HG02870 (cell line): ENCODE measurements around the gene F2.
"Not testable (repeated sequence)": the region's sequence is repeated elsewhere in the genome, so short reads cannot be mapped to it uniquely, and the experiment has no call there.

Experiments
- ATAC-seq: cut with Tn5 transposase; IDR thresholded peaks from one replicate; pipeline ENCODE4 v1.9.1; 2021; ENCODE audit warnings: mild to moderate bottlenecking, moderate library complexity; ENCODE audit not compliant: unreplicated experiment

F2 gene

DNA sequence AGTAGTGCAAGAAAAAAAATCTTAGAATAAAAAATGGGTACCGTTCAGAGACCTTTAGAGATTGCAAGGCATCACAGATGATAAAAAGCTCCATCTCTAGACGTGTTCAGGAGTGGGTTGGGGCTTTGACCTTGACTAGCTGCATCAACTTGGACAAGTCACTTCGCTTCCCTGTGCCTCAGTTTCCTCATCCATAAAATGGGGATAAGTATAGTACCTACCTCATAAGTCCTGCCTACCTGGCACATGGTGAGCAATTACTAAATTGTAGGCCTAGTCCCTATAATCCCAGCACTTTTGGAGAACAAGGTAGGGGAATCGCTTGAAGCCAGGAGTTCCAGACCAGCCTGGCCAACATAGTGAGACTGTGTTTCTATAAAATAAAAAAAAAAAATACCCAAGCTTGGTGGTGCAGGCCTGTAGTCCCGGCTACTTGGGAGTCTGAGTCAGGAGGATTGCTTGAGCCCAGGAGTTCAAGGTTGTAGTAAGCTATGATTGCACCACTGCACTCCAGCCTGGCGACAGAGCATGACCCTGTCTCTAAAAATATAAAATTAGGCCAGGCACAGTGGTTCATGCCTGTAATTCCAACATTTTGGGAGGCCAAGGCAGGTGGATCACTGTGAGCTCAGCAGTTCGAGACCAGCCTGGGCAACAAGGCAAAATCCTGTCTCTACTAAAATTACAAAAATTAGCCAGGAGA is 6.0 kb upstream of the F2 start:
- no peak for ATAC-seq

DNA sequence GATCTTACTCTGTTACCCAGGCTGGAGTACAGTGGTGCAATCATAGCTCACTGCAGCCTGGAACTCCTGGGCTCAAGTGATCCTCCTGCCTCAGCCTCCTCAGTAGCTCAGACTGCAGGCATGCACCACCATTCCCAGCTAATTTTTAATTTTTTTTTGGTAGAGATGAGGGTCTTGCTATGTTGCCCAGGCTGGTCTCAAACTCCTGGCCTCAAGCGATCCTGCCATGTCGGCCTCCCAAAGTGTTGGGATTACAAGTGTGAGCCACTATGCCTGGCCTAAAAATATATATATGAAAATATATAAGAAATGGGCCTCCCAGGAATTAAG is 1.2 kb upstream of the F2 start:
- ATAC-seq: not testable (repeated sequence)

DNA sequence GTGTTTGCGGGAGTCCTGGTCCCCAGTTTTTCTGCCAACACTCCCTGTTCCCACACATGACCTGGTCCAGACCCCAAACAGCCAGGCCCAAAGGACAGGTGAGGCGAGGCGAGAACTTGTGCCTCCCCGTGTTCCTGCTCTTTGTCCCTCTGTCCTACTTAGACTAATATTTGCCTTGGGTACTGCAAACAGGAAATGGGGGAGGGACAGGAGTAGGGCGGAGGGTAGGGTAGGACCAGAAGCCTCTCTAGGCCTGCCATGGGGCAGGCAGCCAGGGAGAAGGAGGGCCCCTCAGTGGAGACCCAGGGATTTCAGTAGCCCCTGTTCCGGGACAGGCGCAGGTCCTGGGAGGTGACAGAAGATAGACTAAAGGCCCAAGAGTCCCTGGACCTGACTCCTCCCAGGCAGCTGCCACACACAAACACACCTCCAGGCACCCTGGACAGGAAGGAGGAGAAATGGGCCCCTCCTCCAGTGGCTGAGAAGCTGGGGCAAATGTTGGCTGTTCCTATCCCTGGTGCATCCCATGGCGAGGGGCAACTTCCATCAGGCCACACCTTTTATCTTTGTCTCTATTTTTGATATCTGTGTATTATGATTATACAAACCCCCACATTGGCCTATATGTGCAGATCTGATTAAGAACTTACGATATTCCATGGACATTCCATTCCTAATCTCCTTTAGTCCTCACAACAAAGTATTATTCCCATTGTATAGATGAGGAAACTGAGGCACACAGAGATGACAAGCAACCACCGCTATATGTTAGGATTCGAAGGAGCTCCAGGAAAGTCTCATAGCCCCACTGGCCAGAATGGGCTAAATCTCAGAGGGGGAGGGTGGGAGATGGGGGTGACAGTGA is 626 bp upstream of the F2 start:
- ATAC-seq: no peak

DNA sequence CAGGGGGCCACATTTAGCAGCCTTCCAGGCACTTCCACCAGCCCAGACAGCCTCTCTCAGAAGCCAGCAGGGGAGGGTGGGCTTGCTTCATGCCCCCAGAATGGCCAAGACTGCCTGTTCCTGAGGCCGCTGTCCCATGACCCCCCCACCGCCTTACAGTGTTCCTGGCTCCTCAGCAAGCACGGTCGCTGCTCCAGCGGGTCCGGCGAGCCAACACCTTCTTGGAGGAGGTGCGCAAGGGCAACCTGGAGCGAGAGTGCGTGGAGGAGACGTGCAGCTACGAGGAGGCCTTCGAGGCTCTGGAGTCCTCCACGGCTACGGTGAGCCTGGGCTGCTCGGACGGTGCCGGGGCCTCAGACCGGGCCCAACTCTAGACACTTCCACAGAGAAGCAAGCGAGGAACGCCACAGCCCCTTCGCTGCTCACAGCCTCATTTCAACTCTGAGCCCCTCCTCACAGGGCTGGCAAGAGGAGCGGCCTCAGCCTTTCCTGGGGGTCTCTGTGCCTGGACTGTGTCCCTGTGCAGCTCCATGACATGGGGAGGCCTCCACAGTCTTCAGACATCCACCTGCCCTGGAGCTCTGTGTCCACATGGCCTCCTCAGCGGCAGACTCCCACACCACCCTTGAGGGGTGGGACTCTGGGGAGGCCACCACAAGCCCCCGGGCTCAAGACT is 668 bp downstream of the F2 start:
- no peak for ATAC-seq

DNA sequence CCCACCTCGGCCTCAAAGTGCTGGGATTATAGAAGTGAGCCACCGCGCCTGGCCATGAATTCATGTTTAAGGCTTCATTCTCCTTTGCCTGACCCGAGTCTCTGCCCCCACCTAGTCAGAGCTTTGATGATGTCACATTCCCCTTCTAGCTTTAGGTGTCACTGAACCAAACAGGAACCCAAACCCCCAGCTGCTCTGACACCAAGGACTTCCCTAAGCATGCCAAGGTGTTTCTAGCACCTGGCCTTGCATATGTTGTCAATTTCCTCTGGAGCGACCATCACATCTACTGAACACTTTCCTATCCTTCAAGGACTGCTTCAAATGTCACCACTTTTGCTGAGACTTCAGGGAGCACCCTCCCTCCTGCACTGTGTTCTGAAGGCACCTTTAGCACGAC is 2.3 kb downstream of the F2 start:
- no peak for ATAC-seq

DNA sequence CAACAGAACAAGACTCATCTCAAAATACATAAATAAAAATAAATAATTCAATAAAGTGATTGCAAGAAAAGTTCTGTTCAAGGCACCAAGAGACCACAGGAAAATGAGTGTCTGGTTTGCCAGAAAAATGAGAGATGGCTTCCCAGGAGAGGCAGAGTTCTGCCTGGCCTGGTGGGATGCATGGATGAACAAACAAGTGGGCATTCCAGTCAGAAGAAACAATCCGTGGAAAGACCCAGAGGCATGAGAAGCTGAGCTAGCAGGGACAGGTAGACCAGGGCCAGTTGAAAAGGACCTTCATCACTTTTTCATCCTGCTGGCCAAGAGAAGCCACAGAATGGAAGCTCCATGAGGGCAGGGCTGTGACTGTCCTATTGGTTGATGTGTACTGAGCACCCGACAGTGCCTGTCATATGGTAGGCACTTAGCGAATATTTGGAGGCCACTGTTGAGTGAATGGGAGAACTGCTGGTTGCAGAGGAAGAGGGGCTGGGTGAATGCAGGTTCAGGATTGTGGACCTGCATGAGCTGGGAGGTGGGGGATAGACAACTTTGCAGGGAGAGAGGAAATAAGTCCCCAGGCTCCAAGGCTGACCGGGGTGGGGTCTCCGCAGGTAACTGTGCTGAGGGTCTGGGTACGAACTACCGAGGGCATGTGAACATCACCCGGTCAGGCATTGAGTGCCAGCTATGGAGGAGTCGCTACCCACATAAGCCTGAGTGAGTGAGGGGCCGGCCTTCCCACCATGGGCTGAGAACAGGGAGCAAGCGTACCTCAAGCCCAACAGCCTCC is 3.7 kb downstream of the F2 start:
- no peak for ATAC-seq

DNA sequence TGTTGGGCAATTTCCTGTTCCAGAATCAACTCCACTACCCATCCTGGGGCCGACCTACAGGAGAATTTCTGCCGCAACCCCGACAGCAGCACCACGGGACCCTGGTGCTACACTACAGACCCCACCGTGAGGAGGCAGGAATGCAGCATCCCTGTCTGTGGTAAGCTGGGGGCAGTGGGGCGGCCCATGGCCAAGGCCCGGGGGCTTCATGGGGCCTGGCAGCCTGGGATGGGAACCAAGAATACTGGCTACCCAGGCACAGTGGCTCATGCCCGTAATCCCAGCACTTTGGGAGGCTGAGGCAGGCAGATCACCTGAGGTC is 4.3 kb downstream of the F2 start:
- ATAC-seq: no peak

DNA sequence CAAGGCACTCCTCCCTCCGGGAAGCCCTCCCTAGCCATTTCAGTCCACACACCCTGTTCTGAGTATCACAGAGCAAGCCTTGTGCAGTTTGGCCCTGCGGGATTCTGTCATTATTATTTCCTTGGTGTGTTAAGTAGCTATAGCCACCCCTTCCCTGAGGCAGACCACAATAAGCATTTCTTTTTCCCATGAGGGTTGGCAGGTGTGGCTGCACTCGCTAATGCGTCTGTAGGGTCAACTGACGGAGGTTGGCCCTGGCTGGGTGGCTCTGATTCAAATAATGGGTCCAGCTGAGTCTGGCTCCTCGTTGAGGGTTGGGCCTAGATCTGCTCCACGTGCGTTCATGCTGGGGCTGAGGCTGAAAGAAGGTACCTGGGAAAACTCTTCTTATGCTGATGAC is 5.1 kb downstream of the F2 start:
- ATAC-seq: no peak

DNA sequence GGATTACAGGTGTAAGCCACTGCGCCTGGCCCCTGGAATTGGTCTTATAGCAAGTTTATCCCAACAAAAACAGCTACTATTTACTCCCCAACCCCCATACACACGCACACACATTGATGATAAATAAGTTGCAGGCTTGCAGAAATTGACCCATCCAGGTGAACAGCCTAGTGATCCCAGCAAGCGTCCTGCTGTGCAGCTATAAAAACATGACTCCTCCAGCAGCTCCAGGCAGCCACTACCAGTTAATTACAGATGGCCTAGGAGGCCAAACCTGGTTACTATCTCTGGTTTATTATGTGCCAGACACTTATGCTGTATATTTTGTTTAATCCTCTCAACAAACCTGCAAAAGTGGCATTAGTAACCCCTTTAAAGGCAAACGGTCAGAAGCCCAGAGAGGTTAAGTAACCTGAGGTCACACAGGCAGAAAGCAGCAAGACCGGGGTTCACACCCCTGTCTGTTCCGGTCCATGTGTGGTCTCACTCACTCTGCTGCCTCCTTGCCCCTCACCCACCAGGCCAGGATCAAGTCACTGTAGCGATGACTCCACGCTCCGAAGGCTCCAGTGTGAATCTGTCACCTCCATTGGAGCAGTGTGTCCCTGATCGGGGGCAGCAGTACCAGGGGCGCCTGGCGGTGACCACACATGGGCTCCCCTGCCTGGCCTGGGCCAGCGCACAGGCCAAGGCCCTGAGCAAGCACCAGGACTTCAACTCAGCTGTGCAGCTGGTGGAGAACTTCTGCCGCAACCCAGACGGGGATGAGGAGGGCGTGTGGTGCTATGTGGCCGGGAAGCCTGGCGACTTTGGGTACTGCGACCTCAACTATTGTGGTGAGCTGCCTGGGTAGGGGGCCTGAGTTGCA is 6.6 kb downstream of the F2 start:
- ATAC-seq: no peak

DNA sequence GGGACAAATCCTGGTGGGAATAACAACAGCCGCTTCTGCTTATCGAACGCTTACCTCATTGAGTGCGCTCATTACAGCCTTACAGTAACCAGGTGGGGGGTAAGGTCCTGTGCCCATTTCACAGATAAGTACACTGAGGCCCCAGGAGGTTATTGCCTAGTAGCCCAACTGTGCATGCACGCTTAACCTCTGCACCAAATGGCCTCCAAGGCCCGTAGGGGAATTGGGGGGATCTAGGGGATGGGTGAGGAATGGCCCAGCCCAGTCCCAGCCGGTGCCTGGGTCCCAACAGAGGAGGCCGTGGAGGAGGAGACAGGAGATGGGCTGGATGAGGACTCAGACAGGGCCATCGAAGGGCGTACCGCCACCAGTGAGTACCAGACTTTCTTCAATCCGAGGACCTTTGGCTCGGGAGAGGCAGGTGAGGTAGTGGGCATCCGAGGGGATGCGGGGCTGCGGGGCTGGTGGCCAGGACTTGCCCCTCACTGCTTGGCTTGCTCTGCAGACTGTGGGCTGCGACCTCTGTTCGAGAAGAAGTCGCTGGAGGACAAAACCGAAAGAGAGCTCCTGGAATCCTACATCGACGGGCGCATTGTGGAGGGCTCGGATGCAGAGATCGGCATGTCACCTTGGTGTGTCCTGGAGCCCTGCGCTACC is 7.3 kb downstream of the F2 start:
- ATAC-seq: no peak

DNA sequence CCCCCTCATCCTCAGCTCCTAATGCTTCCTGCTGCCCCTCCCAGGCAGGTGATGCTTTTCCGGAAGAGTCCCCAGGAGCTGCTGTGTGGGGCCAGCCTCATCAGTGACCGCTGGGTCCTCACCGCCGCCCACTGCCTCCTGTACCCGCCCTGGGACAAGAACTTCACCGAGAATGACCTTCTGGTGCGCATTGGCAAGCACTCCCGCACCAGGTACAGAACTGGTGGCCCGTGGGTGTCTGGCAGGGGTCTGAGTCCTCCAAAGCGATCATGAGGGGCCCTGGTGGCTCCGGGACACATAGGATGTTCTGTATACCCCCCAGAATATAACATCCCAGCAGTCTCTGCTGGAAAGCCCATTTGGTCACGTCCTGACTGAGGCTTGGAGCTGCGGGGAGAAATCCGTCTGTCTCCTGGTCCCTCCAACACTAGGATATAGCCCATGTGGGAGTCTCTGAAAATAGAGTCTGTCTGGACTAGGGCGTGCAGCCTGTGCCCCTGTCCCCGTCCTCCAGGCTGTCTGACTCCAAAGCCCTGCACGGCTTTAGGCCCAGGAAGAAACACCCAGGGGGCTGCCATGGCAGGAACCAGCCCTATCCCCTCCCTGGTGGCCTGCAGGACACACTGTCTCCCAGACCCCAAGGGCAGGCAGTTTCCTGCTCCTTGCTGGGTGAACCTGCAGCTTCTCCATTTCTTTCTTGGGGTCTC is 9.1 kb downstream of the F2 start:
- ATAC-seq: no peak

DNA sequence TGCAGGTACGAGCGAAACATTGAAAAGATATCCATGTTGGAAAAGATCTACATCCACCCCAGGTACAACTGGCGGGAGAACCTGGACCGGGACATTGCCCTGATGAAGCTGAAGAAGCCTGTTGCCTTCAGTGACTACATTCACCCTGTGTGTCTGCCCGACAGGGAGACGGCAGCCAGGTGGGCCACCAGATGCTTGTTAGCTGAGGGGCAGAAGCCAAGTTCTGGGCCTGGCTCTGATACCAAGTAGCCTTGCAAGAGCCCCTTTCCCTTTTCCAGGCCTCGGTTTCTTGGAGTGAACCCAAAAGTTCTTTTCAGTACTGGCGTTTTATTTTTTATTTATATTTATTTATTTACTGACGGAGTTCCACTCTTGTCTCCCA is 9.6 kb downstream of the F2 start:
- ATAC-seq: no peak

DNA sequence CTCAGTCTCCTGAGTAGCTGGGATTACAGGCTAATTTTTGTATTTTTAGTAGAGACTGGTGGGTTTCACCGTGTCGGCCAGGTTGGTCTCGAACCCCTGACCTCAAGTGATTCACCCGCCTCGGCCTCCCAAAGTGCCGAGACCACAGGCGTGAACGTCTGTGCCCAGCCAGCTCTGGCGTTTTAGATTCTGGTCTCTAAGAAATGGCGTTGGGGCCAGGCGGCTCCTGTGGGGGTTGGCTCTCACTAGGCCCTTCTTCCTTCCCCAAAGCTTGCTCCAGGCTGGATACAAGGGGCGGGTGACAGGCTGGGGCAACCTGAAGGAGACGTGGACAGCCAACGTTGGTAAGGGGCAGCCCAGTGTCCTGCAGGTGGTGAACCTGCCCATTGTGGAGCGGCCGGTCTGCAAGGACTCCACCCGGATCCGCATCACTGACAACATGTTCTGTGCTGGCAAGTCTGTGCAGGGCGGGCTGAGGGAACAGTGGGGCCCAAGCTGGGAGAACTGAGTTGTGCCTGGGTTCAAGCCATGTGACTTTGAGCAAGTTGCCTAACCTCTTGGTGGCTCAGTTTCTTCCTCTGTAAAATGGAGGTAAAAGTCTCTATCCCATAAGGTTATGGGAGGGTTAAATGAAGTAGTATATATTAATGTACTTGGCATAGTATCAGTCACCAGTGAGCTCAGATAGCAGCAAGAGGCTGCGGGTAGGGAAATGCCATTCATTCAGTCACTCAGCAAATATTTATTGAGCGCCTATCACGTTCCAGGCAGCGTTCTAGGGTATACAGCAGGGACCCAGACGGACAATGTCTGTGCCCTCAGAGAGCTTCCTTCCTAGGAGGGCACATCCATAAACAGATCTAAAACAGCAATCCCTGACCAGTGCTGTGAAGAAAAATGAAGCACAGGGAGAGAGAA is 10.4 kb downstream of the F2 start:
- no peak for ATAC-seq

DNA sequence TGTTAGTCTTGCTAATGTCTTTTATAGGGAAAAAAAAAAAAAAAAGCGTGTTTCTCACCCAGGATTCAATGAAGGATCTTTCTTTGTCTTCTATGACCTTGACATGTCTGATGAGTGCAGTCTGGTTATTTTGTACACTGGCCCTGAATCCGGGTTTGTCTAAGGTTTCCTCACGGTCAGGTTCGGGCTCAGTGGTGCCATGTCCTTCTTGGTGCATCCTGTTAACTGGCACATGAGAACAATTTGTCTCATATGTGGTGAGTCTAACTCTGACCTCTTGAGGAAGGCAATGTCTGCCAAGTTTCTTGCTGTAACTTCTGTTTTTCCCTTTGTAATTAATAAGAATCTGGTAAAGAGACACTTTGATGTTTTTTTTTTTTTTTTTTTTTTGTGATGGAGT is 12.5 kb downstream of the F2 start:
- ATAC-seq: no peak

DNA sequence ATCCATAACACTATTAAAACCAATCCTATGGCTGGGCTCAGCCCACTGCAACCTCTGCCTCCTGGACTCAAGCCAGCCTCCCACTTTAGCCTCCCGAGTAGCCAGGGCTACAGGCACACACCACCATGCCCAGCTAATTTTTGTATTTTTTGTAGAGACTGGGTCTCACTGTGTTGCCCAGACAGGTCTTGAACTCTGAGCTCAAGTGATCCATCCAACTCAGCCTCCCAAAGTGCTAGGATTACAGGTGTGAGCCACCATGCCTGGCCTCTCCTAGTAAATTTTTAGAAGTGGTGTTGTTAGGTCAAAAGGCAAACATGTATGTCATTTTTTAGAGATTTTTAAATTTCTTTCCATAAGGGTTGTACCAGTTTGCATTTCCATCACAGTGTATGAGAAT is 14.2 kb downstream of the F2 start:
- no peak for ATAC-seq

DNA sequence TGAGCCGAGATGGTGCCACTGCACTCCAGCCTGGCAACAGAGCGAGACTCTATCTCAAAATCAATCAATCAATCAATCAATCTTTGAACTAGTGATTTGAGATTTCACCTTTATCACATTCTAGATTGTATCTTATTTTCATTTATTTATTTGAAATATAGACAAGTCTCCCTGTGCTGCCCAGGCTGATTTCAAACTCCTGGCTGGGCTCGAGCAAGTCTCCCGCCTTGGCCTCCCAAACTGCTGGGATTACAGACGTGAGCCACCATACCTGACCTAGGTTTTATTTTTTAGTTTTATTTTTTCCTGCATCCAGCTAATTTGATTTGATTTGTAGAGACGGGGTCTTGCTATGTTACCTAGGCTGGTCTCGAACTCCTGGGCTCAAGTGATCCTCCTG is 17.1 kb downstream of the F2 start:
- no peak for ATAC-seq

DNA sequence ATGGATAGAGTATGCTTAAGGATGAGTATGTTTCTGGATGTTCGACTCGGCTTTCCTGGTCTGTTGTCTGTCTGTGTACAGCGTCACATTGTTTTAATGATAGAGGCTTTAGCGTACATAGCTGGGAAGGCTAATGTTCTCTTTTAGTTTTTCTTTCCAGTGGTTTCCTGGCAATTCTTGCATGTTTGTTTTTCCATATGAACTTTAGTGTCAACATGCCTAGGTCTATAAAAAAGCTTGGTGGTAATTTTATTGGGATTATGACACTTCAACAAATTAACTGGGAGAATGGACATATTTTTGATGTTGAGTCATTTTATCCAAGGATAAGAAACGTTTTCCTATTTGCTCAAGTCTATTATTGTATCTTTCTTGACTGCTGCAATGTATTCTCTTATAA is 17.6 kb downstream of the F2 start:
- no peak for ATAC-seq

DNA sequence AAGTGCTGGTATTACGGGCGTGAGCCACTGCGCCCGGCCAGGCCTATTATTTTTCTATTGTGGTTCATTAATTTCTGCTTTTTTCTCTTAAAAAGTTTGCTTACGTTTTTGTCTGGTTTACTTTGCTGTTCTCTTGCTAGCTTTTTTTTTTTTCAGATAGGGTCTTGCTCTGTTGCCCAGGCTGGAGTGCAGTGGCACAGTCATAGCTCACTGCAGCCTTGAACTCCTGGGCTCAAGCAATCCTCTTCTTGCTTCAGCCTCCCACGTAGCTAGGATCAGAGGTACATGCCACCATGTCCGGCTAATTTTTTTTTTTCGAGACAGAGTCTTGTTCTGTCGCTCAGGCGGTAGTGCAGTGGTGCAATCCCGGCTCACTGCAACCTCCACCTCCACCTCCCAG is 18.7 kb downstream of the F2 start:
- ATAC-seq: no peak
